HEK293 (cell line): ENCODE data around the gene DCPS.

Experiments
- CTCF ChIA-PET: fragments of 350-600 bp; formaldehyde crosslinking; extraction: SDS; loops from one replicate; lab custom pipeline; 2021; ENCODE audit warnings: antibody characterized with exemption; lab: Yijun Ruan, JAX
- POLR2A ChIA-PET: fragments of 300-600 bp; formaldehyde crosslinking; extraction: SDS; loops from one replicate; lab custom pipeline; 2020; ENCODE audit warnings: antibody characterized with exemption, inconsistent platforms; lab: Yijun Ruan, JAX
- H3K27ac ChIP-seq: fragments of 200-500 bp; sonication (Bioruptor generic); 2 replicates; pipeline ENCODE4 v1.5.1; 2014; ENCODE audit warnings: low read depth, low read length, control low read depth, inconsistent platforms; ENCODE audit errors: extremely low read depth
- H3K36me3 ChIP-seq, 2 experiments: fragments of 200-500 bp in 1 of 2; sonication (Bioruptor generic) in 1 of 2; 1 replicate in 1 of 2; 2 replicates in 1 of 2; pipeline ENCODE4 v1.5.1; 2014 to 2017; ENCODE audit warnings: inconsistent platforms in 2 of 2, low read length in 2 of 2; ENCODE audit not compliant: control insufficient read depth in 2 of 2, insufficient read depth in 1 of 2
- H3K4me1 ChIP-seq: fragments of 200-500 bp; sonication (Bioruptor generic); 2 replicates; pipeline ENCODE4 v1.5.1; 2014; ENCODE audit warnings: mild to moderate bottlenecking, low read length, inconsistent platforms; ENCODE audit not compliant: control insufficient read depth, insufficient read depth
- H3K4me3 ChIP-seq: 2 replicates; pipeline ENCODE4 v1.5.1; 2011; ENCODE audit warnings: low read depth, mild to moderate bottlenecking, control low read depth, low read length, moderate library complexity
- H3K9me3 ChIP-seq: fragments of 200-500 bp; sonication (Bioruptor generic); 2 replicates; pipeline ENCODE4 v1.5.1; 2014; ENCODE audit warnings: low read depth, low read length, inconsistent platforms; ENCODE audit not compliant: control insufficient read depth, insufficient read depth
- GFI1B ChIP-seq: fragments of 450-650 bp; formaldehyde crosslinking; IDR thresholded peaks from 2 replicates; pipeline ENCODE4 v1.5.1; 2016; ENCODE audit warnings: missing biosample characterization, missing genetic modification characterization
- KLF7 ChIP-seq: fragments of 450-650 bp; formaldehyde crosslinking; IDR thresholded peaks from 2 replicates; pipeline ENCODE4 v1.5.1; 2016; ENCODE audit warnings: missing biosample characterization, missing genetic modification characterization, borderline replicate concordance
- MEIS1 ChIP-seq: sonication (generic); formaldehyde crosslinking; IDR thresholded peaks from 2 replicates; pipeline ENCODE4 v1.8.1; 2022; ENCODE audit warnings: missing genetic modification reagents, mild to moderate bottlenecking, borderline replicate concordance
- PRDM6 ChIP-seq: fragments of 450-650 bp; formaldehyde crosslinking; IDR thresholded peaks from 2 replicates; pipeline ENCODE4 v1.5.1; 2017; ENCODE audit warnings: missing biosample characterization, missing genetic modification characterization
- RBAK ChIP-seq: fragments of 450-650 bp; formaldehyde crosslinking; IDR thresholded peaks from 2 replicates; pipeline ENCODE4 v1.5.1; 2016; ENCODE audit warnings: missing biosample characterization, missing genetic modification characterization
- SP2 ChIP-seq: fragments of 450-650 bp; formaldehyde crosslinking; IDR thresholded peaks from 2 replicates; pipeline ENCODE4 v1.5.1; 2016; ENCODE audit warnings: missing biosample characterization, missing genetic modification characterization
- WT1 ChIP-seq: fragments of 450-650 bp; formaldehyde crosslinking; IDR thresholded peaks from 2 replicates; pipeline ENCODE4 v1.5.1; 2016; ENCODE audit warnings: missing biosample characterization, missing genetic modification characterization
- ZBTB21 ChIP-seq: fragments of 450-650 bp; formaldehyde crosslinking; IDR thresholded peaks from 2 replicates; pipeline ENCODE4 v1.5.1; 2017; ENCODE audit warnings: missing biosample characterization, missing genetic modification characterization
- ZNF274 ChIP-seq, 2 experiments: fragments of 200-500 bp in 1 of 2; fragments of 450-650 bp in 1 of 2; sonication (Bioruptor generic) in 1 of 2; formaldehyde crosslinking in 1 of 2; IDR thresholded peaks; 2 replicates each; pipeline versions ENCODE4 v1.5.1 to v1.6.1; 2014 to 2016; ENCODE audit warnings: borderline replicate concordance in 1 of 2, inconsistent platforms in 1 of 2, low read length in 1 of 2, missing biosample characterization in 1 of 2, missing genetic modification characterization in 1 of 2
- ZNF416 ChIP-seq: fragments of 450-650 bp; formaldehyde crosslinking; IDR thresholded peaks from 2 replicates; pipeline ENCODE4 v1.5.1; 2016; ENCODE audit warnings: missing biosample characterization, missing genetic modification characterization
- ZNF426 ChIP-seq: fragments of 450-650 bp; formaldehyde crosslinking; IDR thresholded peaks from 2 replicates; pipeline ENCODE4 v1.5.1; 2017; ENCODE audit warnings: missing biosample characterization, missing genetic modification characterization, mild to moderate bottlenecking, inconsistent platforms, moderate library complexity
- ZNF560 ChIP-seq: fragments of 450-650 bp; formaldehyde crosslinking; IDR thresholded peaks from 2 replicates; pipeline ENCODE4 v1.5.1; 2017; ENCODE audit warnings: missing biosample characterization, missing genetic modification characterization, borderline replicate concordance
- ZNF677 ChIP-seq: fragments of 450-650 bp; IDR thresholded peaks from 2 replicates; pipeline ENCODE4 v1.5.0; 2018; ENCODE audit warnings: missing biosample characterization, mild to moderate bottlenecking, missing genetic modification characterization, moderate library complexity
- ZNF701 ChIP-seq: fragments of 450-650 bp; formaldehyde crosslinking; IDR thresholded peaks from 2 replicates; pipeline ENCODE4 v1.5.1; 2016; ENCODE audit warnings: missing biosample characterization, missing genetic modification characterization
- ZNF785 ChIP-seq: fragments of 450-650 bp; formaldehyde crosslinking; IDR thresholded peaks from 2 replicates; pipeline ENCODE4 v1.5.1; 2016; ENCODE audit warnings: missing biosample characterization, missing genetic modification characterization
- TF ChIP-seq, protein P1 (sequence below): fragments of 450-650 bp; formaldehyde crosslinking; IDR thresholded peaks from 2 replicates; pipeline ENCODE4 v1.5.1; 2016; ENCODE audit warnings: missing biosample characterization, missing genetic modification characterization
- TF ChIP-seq, protein P2 (sequence below): fragments of 450-650 bp; formaldehyde crosslinking; IDR thresholded peaks from 2 replicates; pipeline ENCODE4 v1.5.1; 2017; ENCODE audit warnings: missing biosample characterization, mild to moderate bottlenecking, missing genetic modification characterization, moderate library complexity

The DCPS gene

DNA sequence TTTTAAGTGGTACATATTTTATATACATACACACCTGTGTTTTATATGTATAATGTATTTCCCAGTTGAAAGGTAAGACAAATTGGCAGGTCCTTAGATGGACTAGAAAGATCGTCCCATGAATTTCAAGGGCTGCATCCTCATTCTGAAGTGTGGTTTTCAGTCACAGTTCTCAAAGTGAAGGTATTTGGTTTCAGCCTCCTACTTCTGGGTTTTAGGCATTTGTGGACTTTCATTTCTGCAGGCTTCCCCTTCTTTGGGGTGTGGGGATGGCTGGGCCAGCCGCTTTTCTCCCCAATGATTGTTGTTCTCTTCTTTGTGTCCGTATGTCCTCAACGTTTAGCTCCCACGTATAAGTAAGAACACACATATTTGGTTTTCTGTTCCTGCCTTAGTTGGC, 10.0 kb downstream of the DCPS start (continued):
- TF ChIP-seq, protein P1, sequence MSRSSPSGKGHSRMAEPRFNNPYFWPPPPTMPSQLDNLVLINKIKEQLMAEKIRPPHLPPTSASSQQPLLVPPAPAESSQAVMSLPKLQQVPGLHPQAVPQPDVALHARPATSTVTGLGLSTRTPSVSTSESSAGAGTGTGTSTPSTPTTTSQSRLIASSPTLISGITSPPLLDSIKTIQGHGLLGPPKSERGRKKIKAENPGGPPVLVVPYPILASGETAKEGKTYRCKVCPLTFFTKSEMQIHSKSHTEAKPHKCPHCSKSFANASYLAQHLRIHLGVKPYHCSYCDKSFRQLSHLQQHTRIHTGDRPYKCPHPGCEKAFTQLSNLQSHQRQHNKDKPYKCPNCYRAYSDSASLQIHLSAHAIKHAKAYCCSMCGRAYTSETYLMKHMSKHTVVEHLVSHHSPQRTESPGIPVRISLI (tag by site-specific recombination), result no peak
- no peak for TF ChIP-seq KLF7
- TF ChIP-seq, protein P2, sequence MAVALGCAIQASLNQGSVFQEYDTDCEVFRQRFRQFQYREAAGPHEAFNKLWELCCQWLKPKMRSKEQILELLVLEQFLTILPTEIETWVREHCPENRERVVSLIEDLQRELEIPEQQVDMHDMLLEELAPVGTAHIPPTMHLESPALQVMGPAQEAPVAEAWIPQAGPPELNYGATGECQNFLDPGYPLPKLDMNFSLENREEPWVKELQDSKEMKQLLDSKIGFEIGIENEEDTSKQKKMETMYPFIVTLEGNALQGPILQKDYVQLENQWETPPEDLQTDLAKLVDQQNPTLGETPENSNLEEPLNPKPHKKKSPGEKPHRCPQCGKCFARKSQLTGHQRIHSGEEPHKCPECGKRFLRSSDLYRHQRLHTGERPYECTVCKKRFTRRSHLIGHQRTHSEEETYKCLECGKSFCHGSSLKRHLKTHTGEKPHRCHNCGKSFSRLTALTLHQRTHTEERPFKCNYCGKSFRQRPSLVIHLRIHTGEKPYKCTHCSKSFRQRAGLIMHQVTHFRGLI, result no peak
- TF ChIP-seq WT1 (tag by site-specific recombination), result no peak
- TF ChIP-seq RBAK (tag by site-specific recombination), result no peak
- TF ChIP-seq, all 188 proteins: peak for 0

- Histone ChIP-seq H3K4me1 (peaks cover 9% of the 10 kb centered on the region), H3K36me3 (peaks cover 0 to 3% of the 10 kb centered on the region in 2 experiments; a peak in 1 of 3 replicates), H3K27ac (no peak overlapping the region), H3K4me3 (no peak overlapping the region), H3K9me3 (no peaks in the 10 kb centered on the region)
- ChIA-PET CTCF (interaction anchor here (0.6 to 1.1 kb wide), 4 partner anchors 124 to 673 kb away, joined by 3 to 7 read pairs (median 4); no protein-coding TSS in a partner anchor), POLR2A (interaction anchor here (1.6 to 1.9 kb wide), 2 partner anchors 37 to 38 kb away, joined by 3 to 11 read pairs; partner anchors contain the start of gene ST3GAL4)
- TF ChIP-seq PRDM6 (tag by site-specific recombination) (no peak), ZNF426 (tag by site-specific recombination) (no peak), ZNF677 (tag by site-specific recombination) (no peak), ZNF785 (tag by site-specific recombination) (no peak), ZNF416 (no peak), ZNF560 (no peak), GFI1B (tag by site-specific recombination) (no peak), MEIS1 (CRISPR knock-in tag) (no peak), ZBTB21 (tag by site-specific recombination) (no peak), SP2 (no peak), ZNF274 (IDR thresholded peaks at IDR 0.05; ENCODE audit: low read length) (no peak), ZNF274 (tag by site-specific recombination; IDR thresholded peaks at IDR 0.05; ENCODE audit: borderline replicate concordance) (no peak), ZNF701 (tag by site-specific recombination) (no peak)
- TF ChIP-seq, protein P2, result no peak
These were observed 13.5 kb downstream of the DCPS start for GRCh38 chr11:126317432-126317755.
